ENCODE results near the gene SLC9A3.

GRCh38 chr5:511476-511875 lies 12.8 kb downstream of the SLC9A3 start:
- TF ChIP-seq CTCF (IDR thresholded peaks at IDR 0.05) (no peak), EP300 (IDR thresholded peaks at IDR 0.05) (no peak), POLR2A (IDR thresholded peaks at IDR 0.05) (no peak)
